ENCODE data around the gene CNNM3. TPM values are rescaled to one million over a fixed set of nuclear protein-coding genes. Genes with fewer than 3 reads are reported as not detected.

Gene CNNM3
- total and polyA plus RNA-seq, 5 experiments from 2014 or later = 2.8 to 41.1 (median 12.0) TPM

- Mint-ChIP-seq H3K9me3 (no peaks in the 10 kb centered on the region), H3K27me3 (no peaks in the 10 kb centered on the region), H3K4me3 (peak overlapping the region; percentile 79 to 94 (median 88)), H3K4me1 (peaks cover 22 to 60% (median 50%) of the 10 kb centered on the region in 4 donors), H3K36me3 (peaks cover 0 to 4% (median 0%) of the 10 kb centered on the region in 3 donors), H3K27ac (peak overlapping the region; percentile 79 to 97 (median 94))
- DNase-seq (peak; percentile 34 to 81 (median 66)), ATAC-seq (peak; percentile 69 to 76)
- POLR2A ChIA-PET = interaction anchor here (0.6 to 5.7 kb wide), 16 partner anchors 9 to 92 kb away, joined by 3 to 62 read pairs (median 4); partner anchors contain the start of gene ANKRD39
Measured at GRCh38 chr2:96870626-96871255, 54.7 kb downstream of the CNNM3 start.

- Mint-ChIP-seq H3K27ac (peak overlapping the region in 7 of 10 donors; percentile 7 to 81 (median 67)), H3K36me3 (no peaks in the 10 kb centered on the region), H3K9me3 (no peaks in the 10 kb centered on the region), H3K4me1 (peaks cover 16 to 48% (median 39%) of the 10 kb centered on the region in 4 donors), H3K4me3 (no peak overlapping the region), H3K27me3 (no peaks in the 10 kb centered on the region)
- POLR2A ChIA-PET = interaction anchor here (1.0 to 3.9 kb wide), 5 partner anchors 11 to 49 kb away, joined by 3 to 24 read pairs (median 5); partner anchors contain the start of gene ANKRD39
- no peak for ATAC-seq
- no peak for DNase-seq
Measured at GRCh38 chr2:96872591-96873349, 56.7 kb downstream of the CNNM3 start.

DNA sequence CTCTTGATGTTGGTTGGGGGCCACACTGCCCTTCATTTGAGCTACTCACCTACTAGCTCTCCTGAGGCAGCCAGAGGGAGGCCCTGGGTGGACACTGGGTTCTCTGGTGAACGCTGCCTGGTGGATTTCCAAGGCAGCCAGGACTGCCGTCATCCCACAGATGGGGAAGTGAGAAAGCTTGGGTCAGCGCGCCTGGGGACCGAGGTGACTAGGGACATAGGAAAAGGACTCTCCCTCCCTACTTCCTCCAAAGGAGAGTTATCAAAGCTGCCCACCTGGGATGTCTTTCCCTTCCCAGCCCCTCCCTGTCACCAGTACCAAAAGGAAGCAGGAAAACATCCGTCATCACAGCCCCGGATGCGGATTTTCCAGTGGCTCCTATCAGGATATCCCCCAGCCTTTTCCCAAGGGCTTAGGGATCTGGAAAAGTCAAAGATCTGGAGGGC is 57.6 kb downstream of the CNNM3 start:
- Mint-ChIP-seq H3K4me3 (no peak overlapping the region), H3K27me3 (no peaks in the 10 kb centered on the region), H3K9me3 (no peaks in the 10 kb centered on the region), H3K36me3 (no peaks in the 10 kb centered on the region), H3K4me1 (peaks cover 12 to 44% (median 34%) of the 10 kb centered on the region in 4 donors), H3K27ac (peak overlapping the region in 4 of 10 donors; percentile 11 to 75 (median 58))
- no peak for DNase-seq
- no peak for ATAC-seq
- POLR2A ChIA-PET = interaction anchor here (0.7 to 3.9 kb wide), 6 partner anchors 15 to 73 kb away, joined by 3 to 24 read pairs (median 4); partner anchors contain the start of gene ANKRD39

GRCh38 chr2:96874198-96874831 is 58.2 kb downstream of the CNNM3 start:
- POLR2A ChIA-PET = interaction anchor here (0.7 to 3.9 kb wide), 8 partner anchors 11 to 76 kb away, joined by 3 to 24 read pairs (median 4); partner anchors contain the start of gene ANKRD39
- Mint-ChIP-seq H3K27me3 (no peaks in the 10 kb centered on the region), H3K4me3 (peak overlapping the region in 2 of 10 donors; percentile 2 to 34), H3K27ac (peak overlapping the region in 9 of 10 donors; percentile 49 to 92 (median 85)), H3K4me1 (peaks cover 12 to 44% (median 36%) of the 10 kb centered on the region in 4 donors), H3K9me3 (no peaks in the 10 kb centered on the region), H3K36me3 (no peaks in the 10 kb centered on the region)
- ATAC-seq (no peak), DNase-seq (no peak)

- ATAC-seq (no peak), DNase-seq (no peak)
- H3K27me3 Mint-ChIP-seq = no peaks in the 10 kb centered on the region
- H3K27ac Mint-ChIP-seq = peak overlapping the region in 4 of 10 donors; percentile 3 to 91 (median 57)
- H3K9me3 Mint-ChIP-seq = no peaks in the 10 kb centered on the region
- peaks cover 10 to 46% (median 32%) of the 10 kb centered on the region in 4 donors for H3K4me1 Mint-ChIP-seq
- H3K4me3 Mint-ChIP-seq = no peak overlapping the region
- H3K36me3 Mint-ChIP-seq = peaks cover 0 to 2% (median 0%) of the 10 kb centered on the region in 3 donors
- POLR2A ChIA-PET = interaction anchor here (0.5 to 2.1 kb wide), 4 partner anchors 10 to 49 kb away, joined by 3 to 10 read pairs (median 5); partner anchors contain the start of gene ANKRD39
Measured at GRCh38 chr2:96875498-96876268, 59.6 kb downstream of the CNNM3 start.

GRCh38 chr2:96876269-96877041 is 60.4 kb downstream of the CNNM3 start:
- peaks cover 0 to 2% (median 0%) of the 10 kb centered on the region in 3 donors for H3K36me3 Mint-ChIP-seq
- POLR2A ChIA-PET = interaction anchor here (0.6 kb wide), 1 partner anchor 60 kb away, joined by 3 read pairs; no protein-coding TSS in a partner anchor
- no peak for ATAC-seq
- H3K4me1 Mint-ChIP-seq = peaks cover 7 to 38% (median 26%) of the 10 kb centered on the region in 4 donors
- H3K27me3 Mint-ChIP-seq = no peaks in the 10 kb centered on the region
- no peak for DNase-seq
- no peak overlapping the region for H3K4me3 Mint-ChIP-seq
- peak overlapping the region in 5 of 10 donors; percentile 7 to 91 (median 26) for H3K27ac Mint-ChIP-seq
- H3K9me3 Mint-ChIP-seq = no peaks in the 10 kb centered on the region

DNA sequence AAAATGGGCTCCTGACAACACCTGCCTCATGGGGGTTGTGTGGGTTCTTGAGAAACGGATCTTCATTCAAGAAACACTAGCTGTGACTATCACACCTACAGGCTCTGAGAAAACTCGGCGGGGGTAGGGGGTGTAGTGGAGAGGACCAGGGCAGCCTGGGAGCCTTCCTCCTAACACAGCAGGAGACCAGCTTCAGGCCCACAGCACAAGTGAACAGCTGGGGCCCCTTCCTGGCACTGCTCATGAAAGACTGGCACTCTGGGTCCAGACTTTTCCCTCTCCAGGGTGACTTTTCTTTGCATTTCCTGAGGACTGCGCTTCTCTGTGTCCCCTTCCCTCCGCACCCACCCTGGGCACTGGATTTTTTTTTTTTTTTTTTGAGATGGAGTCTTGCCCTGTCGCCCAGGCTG is 61.0 kb downstream of the CNNM3 start:
- POLR2A ChIA-PET = interaction anchor here (0.6 kb wide), 1 partner anchor 59 kb away, joined by 3 read pairs; no protein-coding TSS in a partner anchor
- H3K9me3 Mint-ChIP-seq = no peaks in the 10 kb centered on the region
- peaks cover 0 to 2% (median 0%) of the 10 kb centered on the region in 3 donors for H3K36me3 Mint-ChIP-seq
- DNase-seq = no peak
- H3K4me3 Mint-ChIP-seq = no peak overlapping the region
- H3K27me3 Mint-ChIP-seq = no peaks in the 10 kb centered on the region
- peaks cover 7 to 38% (median 26%) of the 10 kb centered on the region in 4 donors for H3K4me1 Mint-ChIP-seq
- peak overlapping the region in 1 of 10 donors; percentile 11 for H3K27ac Mint-ChIP-seq
- ATAC-seq = no peak

DNA sequence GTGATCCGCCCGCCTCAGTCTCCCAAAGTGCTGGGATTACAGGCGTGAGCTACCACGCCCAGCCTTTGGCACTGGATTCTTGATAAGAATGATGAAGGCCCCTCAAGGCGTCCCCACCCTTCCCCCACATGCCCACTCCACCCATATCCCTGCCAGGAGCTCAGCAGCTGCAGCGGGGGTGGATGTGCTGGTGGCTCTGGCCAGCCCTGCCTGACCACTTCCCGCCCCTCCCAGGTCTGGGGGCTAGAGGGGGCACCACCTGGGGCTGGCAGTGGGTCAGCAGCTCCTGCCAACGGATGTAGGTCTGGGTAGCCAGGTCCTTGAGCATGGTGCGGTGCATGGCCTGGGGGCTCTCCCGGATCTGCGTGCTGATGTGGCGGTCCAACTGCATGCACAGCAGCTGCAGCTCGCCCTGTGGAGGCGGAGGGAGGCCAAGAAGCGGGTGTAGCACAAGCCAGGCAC is 61.6 kb downstream of the CNNM3 start:
- DNase-seq (no peak), ATAC-seq (no peak)
- POLR2A ChIA-PET = interaction anchor here (0.8 to 1.7 kb wide), 2 partner anchors 9 to 10 kb away, joined by 3 to 7 read pairs; no protein-coding TSS in a partner anchor
- Mint-ChIP-seq H3K4me3 (no peak overlapping the region), H3K27me3 (no peaks in the 10 kb centered on the region), H3K4me1 (peaks cover 7 to 34% (median 25%) of the 10 kb centered on the region in 4 donors), H3K36me3 (peaks cover 0 to 2% (median 0%) of the 10 kb centered on the region in 3 donors), H3K27ac (no peak overlapping the region), H3K9me3 (no peaks in the 10 kb centered on the region)

- ATAC-seq = no peak
Measured at GRCh38 chr2:96878171-96878570, 62.1 kb downstream of the CNNM3 start.

GRCh38 chr2:96878796-96879544 is 62.9 kb downstream of the CNNM3 start:
- Mint-ChIP-seq H3K4me1 (peaks cover 7 to 21% (median 19%) of the 10 kb centered on the region in 4 donors), H3K27ac (peak overlapping the region in 1 of 10 donors; percentile 14), H3K9me3 (no peaks in the 10 kb centered on the region), H3K27me3 (no peaks in the 10 kb centered on the region), H3K4me3 (no peak overlapping the region), H3K36me3 (peaks cover 0 to 2% (median 0%) of the 10 kb centered on the region in 3 donors)
- POLR2A ChIA-PET = interaction anchor here (0.6 to 1.7 kb wide), 4 partner anchors 8 to 46 kb away, joined by 3 to 7 read pairs (median 4); no protein-coding TSS in a partner anchor
- ATAC-seq (no peak), DNase-seq (no peak)

More at GRCh38 chr2:96878171-96878570, 62.1 kb downstream of the CNNM3 start:
- no peak overlapping the region for H3K4me3 Mint-ChIP-seq
- no peak overlapping the region for H3K27ac Mint-ChIP-seq
- no peak for DNase-seq
- peaks cover 7 to 29% (median 22%) of the 10 kb centered on the region in 4 donors for H3K4me1 Mint-ChIP-seq
- no peaks in the 10 kb centered on the region for H3K9me3 Mint-ChIP-seq
- POLR2A ChIA-PET = interaction anchor here (0.8 to 1.7 kb wide), 3 partner anchors 10 to 47 kb away, joined by 3 to 7 read pairs (median 3); no protein-coding TSS in a partner anchor
- peaks cover 0 to 2% (median 0%) of the 10 kb centered on the region in 3 donors for H3K36me3 Mint-ChIP-seq
- no peaks in the 10 kb centered on the region for H3K27me3 Mint-ChIP-seq

Data from naive thymus-derived CD8-positive, alpha-beta T cell (primary cell).